ENCODE data around the gene RAPGEF2.

DNA sequence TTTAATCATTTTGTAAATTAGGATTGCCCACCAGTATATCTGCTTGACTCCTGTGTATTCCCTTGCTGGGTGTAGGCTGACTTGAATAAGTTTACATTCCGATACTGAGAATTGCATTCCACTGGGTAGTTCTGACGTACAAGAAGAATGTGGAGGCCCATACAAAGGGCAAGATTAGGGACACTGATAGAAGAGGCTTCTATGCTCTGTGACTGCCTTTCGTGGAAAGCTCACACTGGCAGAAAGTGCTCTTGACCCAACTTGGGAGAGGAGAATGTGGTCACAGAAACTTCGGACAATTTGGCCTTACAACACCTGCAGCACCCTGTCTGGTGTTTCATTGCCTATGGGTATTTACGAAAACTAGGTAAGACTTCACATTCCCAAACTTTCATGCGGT, 126.3 kb downstream of the RAPGEF2 start:
- no peak for TF ChIP-seq CTCF (IDR thresholded peaks at IDR 0.05)
- no peak for TF ChIP-seq POLR2A (IDR thresholded peaks at IDR 0.05)
